Body of pancreas (tissue), 4 donors: ENCODE data around the gene DLX4.

ENCODE experiments used
- POLR2A ChIP-seq, 3 donors: fragments of 450-650 bp; IDR thresholded peaks; one replicate each; pipeline ENCODE4 v1.6.1; 2016; ENCODE audit warnings: antibody characterized with exemption in 3 of 3, mild to moderate bottlenecking in 2 of 3
- TF ChIP-seq, protein P1 (sequence below), 7 experiments: fragments of 450-650 bp in 4 of 7; fragments of 200-600 bp in 3 of 7; sonication (generic) in 3 of 7; IDR thresholded peaks; one replicate each; pipeline ENCODE4 v1.5.1; 2016 to 2019; ENCODE audit warnings: antibody characterized with exemption in 7 of 7

DNA sequence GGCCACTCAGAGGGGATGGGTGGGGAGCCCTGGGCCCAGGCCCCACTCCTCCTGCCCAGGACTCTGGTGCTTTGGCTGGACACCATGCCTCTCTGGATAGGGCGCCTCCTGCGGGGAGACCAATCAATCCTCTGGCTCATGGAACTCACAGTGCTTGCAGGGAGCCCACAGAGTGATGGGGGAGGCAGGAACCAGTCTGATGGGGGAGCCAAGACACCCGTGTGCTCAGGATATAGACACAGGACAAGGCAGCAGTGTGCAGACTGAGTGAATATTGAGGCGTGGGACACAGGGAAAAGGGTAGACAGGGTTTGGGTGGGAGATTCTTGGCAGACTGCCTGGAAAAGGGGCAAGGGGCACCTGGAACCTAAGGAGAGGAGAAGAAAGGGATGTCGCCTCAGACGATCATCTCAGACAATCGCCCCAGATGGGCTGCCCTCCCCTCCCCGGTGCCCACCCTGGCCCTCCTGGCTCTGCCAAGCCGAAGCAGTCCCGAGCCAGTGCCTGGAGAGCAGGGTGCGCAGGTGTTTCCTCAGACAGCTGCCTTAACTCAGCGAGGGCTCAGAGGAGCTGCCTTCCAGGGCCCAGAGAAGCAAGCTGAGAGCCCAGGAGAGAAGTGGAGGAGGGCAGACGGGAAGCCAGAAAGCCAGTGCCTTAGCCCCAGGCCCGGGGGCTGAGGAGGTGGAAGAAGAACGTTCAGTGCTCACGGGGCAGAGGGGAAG lies 37.4 kb upstream of the DLX4 start:
- TF ChIP-seq POLR2A (IDR thresholded peaks at IDR 0.05) = no peak
- TF ChIP-seq, protein P1, sequence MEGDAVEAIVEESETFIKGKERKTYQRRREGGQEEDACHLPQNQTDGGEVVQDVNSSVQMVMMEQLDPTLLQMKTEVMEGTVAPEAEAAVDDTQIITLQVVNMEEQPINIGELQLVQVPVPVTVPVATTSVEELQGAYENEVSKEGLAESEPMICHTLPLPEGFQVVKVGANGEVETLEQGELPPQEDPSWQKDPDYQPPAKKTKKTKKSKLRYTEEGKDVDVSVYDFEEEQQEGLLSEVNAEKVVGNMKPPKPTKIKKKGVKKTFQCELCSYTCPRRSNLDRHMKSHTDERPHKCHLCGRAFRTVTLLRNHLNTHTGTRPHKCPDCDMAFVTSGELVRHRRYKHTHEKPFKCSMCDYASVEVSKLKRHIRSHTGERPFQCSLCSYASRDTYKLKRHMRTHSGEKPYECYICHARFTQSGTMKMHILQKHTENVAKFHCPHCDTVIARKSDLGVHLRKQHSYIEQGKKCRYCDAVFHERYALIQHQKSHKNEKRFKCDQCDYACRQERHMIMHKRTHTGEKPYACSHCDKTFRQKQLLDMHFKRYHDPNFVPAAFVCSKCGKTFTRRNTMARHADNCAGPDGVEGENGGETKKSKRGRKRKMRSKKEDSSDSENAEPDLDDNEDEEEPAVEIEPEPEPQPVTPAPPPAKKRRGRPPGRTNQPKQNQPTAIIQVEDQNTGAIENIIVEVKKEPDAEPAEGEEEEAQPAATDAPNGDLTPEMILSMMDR (IDR thresholded peaks at IDR 0.05) = no peak
